Neural crest cell (in vitro differentiated cells): ENCODE results near the gene MARCHF5. TPM values are rescaled to one million over a fixed set of nuclear protein-coding genes. Genes with fewer than 3 reads are reported as not detected.

Experiments used
- DNase-seq: peaks from one replicate; pipeline ENCODE4 v3.0.0; 2021; ENCODE audit warnings: low read depth, mixed read lengths, low spot score
- H3K27ac Mint-ChIP-seq: one replicate; pipeline ENCODE4 v1.8.0; 2021; ENCODE audit warnings: mild to moderate bottlenecking, mixed read lengths; ENCODE audit not compliant: unreplicated experiment
- H3K27me3 Mint-ChIP-seq: 2 replicates; pipeline ENCODE4 v1.8.0; 2021; ENCODE audit warnings: low read depth, mild to moderate bottlenecking, mixed read lengths
- H3K36me3 Mint-ChIP-seq: 2 replicates; pipeline ENCODE4 v1.8.0; 2021; ENCODE audit warnings: low read depth, mild to moderate bottlenecking, mixed read lengths
- H3K4me1 Mint-ChIP-seq: 2 replicates; pipeline ENCODE4 v1.8.0; 2021; ENCODE audit warnings: mixed read lengths
- H3K4me3 Mint-ChIP-seq: one replicate; pipeline ENCODE4 v1.8.0; 2021; ENCODE audit warnings: mild to moderate bottlenecking, mixed read lengths
- H3K9me3 Mint-ChIP-seq: 2 replicates; pipeline ENCODE4 v1.8.0; 2021; ENCODE audit warnings: mixed read lengths
- total RNA-seq: library from RNA; stranded (reverse); gene quantifications from 2 replicates; pipeline ENCODE4 v1.2.1, GENCODE V29; 2021
- TF ChIP-seq, protein P1 (sequence below): fragments of 200-600 bp; sonication (generic); conservative IDR thresholded peaks from 2 replicates; pipeline ENCODE4 v1.5.0; 2021; ENCODE audit warnings: antibody characterized with exemption, mild to moderate bottlenecking

MARCHF5 gene
- total RNA-seq, 1 donor from 2014 or later: 56.2 TPM

GRCh38 chr10:92248566-92248965 lies 42.4 kb upstream of the MARCHF5 start:
- no peak for DNase-seq
- Mint-ChIP-seq H3K36me3 (no peaks in the 10 kb centered on the region), H3K27ac (no peak overlapping the region), H3K4me3 (no peak overlapping the region), H3K27me3 (no peaks in the 10 kb centered on the region), H3K4me1 (peaks cover under 1% of the 10 kb centered on the region), H3K9me3 (no peaks in the 10 kb centered on the region)
- TF ChIP-seq, protein P1, sequence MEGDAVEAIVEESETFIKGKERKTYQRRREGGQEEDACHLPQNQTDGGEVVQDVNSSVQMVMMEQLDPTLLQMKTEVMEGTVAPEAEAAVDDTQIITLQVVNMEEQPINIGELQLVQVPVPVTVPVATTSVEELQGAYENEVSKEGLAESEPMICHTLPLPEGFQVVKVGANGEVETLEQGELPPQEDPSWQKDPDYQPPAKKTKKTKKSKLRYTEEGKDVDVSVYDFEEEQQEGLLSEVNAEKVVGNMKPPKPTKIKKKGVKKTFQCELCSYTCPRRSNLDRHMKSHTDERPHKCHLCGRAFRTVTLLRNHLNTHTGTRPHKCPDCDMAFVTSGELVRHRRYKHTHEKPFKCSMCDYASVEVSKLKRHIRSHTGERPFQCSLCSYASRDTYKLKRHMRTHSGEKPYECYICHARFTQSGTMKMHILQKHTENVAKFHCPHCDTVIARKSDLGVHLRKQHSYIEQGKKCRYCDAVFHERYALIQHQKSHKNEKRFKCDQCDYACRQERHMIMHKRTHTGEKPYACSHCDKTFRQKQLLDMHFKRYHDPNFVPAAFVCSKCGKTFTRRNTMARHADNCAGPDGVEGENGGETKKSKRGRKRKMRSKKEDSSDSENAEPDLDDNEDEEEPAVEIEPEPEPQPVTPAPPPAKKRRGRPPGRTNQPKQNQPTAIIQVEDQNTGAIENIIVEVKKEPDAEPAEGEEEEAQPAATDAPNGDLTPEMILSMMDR: no peak

DNA sequence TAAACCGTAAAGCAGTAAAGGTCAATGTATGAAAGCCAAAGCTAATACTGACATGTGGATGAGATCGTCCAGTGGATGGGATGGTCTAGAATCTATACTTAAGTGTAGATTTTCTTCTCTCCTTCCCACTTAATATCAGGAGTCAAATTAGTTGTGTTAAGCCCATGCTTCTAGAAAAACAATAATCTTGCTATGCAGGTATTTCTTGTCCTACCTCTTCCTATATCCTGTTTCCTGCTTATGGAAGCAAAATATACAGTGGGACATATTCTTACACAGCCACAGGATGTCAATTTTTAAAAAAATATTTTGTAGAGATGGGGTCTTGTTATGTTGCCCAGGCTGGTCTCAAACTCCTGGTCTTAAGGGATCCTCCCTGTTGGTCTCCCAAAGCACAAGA lies 27.6 kb upstream of the MARCHF5 start:
- TF ChIP-seq, protein P1: no peak
- no peak overlapping the region for H3K4me3 Mint-ChIP-seq
- H3K4me1 Mint-ChIP-seq: no peaks in the 10 kb centered on the region
- no peak overlapping the region for H3K27ac Mint-ChIP-seq
- H3K27me3 Mint-ChIP-seq: no peaks in the 10 kb centered on the region
- no peaks in the 10 kb centered on the region for H3K36me3 Mint-ChIP-seq
- DNase-seq: no peak
- H3K9me3 Mint-ChIP-seq: no peaks in the 10 kb centered on the region

DNA sequence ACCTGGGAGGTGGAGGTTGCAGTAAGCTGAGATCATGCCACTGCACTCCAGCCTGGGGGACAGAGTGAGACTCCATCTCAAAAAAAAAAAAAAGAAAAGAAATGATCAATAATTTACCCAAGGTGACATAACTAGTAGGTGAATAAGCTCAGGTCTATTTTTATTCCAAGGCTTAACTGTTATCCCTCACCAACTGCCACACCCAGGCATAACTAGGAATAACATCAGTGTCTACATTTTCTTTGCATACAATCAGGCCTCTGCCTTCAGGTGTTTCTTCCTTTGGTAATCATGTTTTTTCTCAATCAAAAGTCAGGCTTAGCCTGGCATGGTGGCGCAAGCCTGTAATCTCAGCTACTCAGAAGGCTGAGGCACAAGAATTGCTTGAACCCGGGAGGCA lies 26.7 kb upstream of the MARCHF5 start:
- H3K36me3 Mint-ChIP-seq: no peaks in the 10 kb centered on the region

GRCh38 chr10:92265687-92266258 lies 25.2 kb upstream of the MARCHF5 start:
- H3K9me3 Mint-ChIP-seq: no peaks in the 10 kb centered on the region
- H3K27ac Mint-ChIP-seq: no peak overlapping the region
- H3K4me1 Mint-ChIP-seq: no peaks in the 10 kb centered on the region
- H3K4me3 Mint-ChIP-seq: no peak overlapping the region
- no peaks in the 10 kb centered on the region for H3K36me3 Mint-ChIP-seq
- DNase-seq: no peak
- H3K27me3 Mint-ChIP-seq: no peaks in the 10 kb centered on the region
- TF ChIP-seq, protein P1: no peak

More for the DNA sequence above, 26.7 kb upstream of the MARCHF5 start:
- Mint-ChIP-seq H3K27ac (peak overlapping the region; percentile 57), H3K4me1 (no peaks in the 10 kb centered on the region), H3K27me3 (no peaks in the 10 kb centered on the region), H3K9me3 (no peaks in the 10 kb centered on the region), H3K4me3 (no peak overlapping the region)
- DNase-seq: no peak
- TF ChIP-seq, protein P1: no peak

GRCh38 chr10:92267343-92267742 lies 23.6 kb upstream of the MARCHF5 start:
- no peaks in the 10 kb centered on the region for H3K4me1 Mint-ChIP-seq
- no peaks in the 10 kb centered on the region for H3K27me3 Mint-ChIP-seq
- TF ChIP-seq, protein P1: no peak
- no peaks in the 10 kb centered on the region for H3K9me3 Mint-ChIP-seq
- no peak overlapping the region for H3K27ac Mint-ChIP-seq
- H3K4me3 Mint-ChIP-seq: no peak overlapping the region
- no peaks in the 10 kb centered on the region for H3K36me3 Mint-ChIP-seq
- no peak for DNase-seq
